Adrenal gland (tissue), 5 donors: ENCODE measurements around the gene CST7.

Source experiments
- POLR2A ChIP-seq, 2 donors: fragments of 450-650 bp; IDR thresholded peaks; one replicate each; pipeline ENCODE4 v1.6.1; 2017; ENCODE audit warnings: antibody characterized with exemption in 2 of 2, mild to moderate bottlenecking in 2 of 2, moderate library complexity in 1 of 2
- TF ChIP-seq, protein P1 (sequence below), 6 experiments: fragments of 450-650 bp in 4 of 6; fragments of 200-600 bp in 2 of 6; sonication (generic) in 1 of 6; IDR thresholded peaks; 1 replicate in 5 of 6; 2 replicates in 1 of 6; pipeline versions ENCODE4 v1.5.1 to v1.8.0; 2016 to 2021; ENCODE audit warnings: antibody characterized with exemption in 6 of 6, mild to moderate bottlenecking in 2 of 6, moderate library complexity in 1 of 6
- donor health status: DM: no; HTN: no; CAD: no.

GRCh38 chr20:24987244-24987643 is 38.2 kb downstream of the CST7 start:
- no peak for TF ChIP-seq POLR2A (IDR thresholded peaks at IDR 0.05)
- TF ChIP-seq, protein P1, sequence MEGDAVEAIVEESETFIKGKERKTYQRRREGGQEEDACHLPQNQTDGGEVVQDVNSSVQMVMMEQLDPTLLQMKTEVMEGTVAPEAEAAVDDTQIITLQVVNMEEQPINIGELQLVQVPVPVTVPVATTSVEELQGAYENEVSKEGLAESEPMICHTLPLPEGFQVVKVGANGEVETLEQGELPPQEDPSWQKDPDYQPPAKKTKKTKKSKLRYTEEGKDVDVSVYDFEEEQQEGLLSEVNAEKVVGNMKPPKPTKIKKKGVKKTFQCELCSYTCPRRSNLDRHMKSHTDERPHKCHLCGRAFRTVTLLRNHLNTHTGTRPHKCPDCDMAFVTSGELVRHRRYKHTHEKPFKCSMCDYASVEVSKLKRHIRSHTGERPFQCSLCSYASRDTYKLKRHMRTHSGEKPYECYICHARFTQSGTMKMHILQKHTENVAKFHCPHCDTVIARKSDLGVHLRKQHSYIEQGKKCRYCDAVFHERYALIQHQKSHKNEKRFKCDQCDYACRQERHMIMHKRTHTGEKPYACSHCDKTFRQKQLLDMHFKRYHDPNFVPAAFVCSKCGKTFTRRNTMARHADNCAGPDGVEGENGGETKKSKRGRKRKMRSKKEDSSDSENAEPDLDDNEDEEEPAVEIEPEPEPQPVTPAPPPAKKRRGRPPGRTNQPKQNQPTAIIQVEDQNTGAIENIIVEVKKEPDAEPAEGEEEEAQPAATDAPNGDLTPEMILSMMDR (IDR thresholded peaks at IDR 0.05), result no peak
